ENCODE measurements around the gene AMH. TPM values are rescaled to one million over a fixed set of nuclear protein-coding genes. Genes with fewer than 3 reads are reported as not detected.
"Not testable (repeated sequence)": the region's sequence is repeated elsewhere in the genome, so short reads cannot be mapped to it uniquely, and the experiment has no call there.

Gene AMH
- polyA plus RNA-seq, 3 donors = 0.28 to 4.1 (median 2.8) TPM

GRCh38 chr19:2275588-2276428 lies 26.7 kb downstream of the AMH start:
- no peak for DNase-seq (ENCODE audit: extremely low read depth in 1 of 11, low read depth in 9 of 11, low spot score in 4 of 11)

DNA sequence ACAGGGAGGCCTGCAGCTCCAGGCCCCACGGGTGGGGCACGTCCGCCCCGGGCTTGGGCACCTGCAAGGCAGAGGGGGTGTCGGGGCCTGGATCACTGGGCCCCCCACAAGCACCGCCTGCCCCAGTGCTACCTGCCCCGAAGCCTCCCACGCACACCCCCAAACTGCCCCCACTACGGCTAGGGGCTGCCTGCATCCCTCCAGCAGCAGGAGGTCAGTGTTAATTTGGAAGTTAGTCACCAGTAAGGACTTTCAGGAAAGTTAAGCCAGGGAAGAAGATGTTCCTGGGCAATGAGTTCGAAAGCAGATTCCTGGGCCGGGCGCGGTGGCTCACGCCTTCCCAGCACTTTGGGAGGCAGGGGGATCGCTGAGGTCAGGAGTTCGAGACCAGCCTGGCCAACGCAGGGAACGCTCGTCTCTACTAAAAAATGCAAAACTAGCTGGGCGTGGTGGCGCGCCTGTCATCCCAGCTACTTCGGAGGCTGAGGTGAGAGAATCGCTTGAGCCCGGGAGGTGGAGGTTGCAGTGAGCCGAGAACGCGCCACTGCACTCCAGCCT lies 27.4 kb downstream of the AMH start:
- no peak for DNase-seq (ENCODE audit: extremely low read depth in 1 of 11, low read depth in 9 of 11, low spot score in 4 of 11)

GRCh38 chr19:2277138-2277537 lies 28.0 kb downstream of the AMH start:
- no peak for DNase-seq (ENCODE audit: extremely low read depth in 1 of 11, low read depth in 9 of 11, low spot score in 4 of 11)

- DNase-seq (ENCODE audit: extremely low read depth in 1 of 11, low read depth in 9 of 11, low spot score in 4 of 11) = no peak
Measured at GRCh38 chr19:2278459-2279158, 29.5 kb downstream of the AMH start.

GRCh38 chr19:2280633-2281264 lies 31.6 kb downstream of the AMH start:
- DNase-seq (ENCODE audit: extremely low read depth in 1 of 11, low read depth in 9 of 11, low spot score in 4 of 11) = no peak

GRCh38 chr19:2281265-2282061 lies 32.3 kb downstream of the AMH start:
- DNase-seq (ENCODE audit: extremely low read depth in 1 of 11, low read depth in 9 of 11, low spot score in 4 of 11) = not testable (repeated sequence)

DNA sequence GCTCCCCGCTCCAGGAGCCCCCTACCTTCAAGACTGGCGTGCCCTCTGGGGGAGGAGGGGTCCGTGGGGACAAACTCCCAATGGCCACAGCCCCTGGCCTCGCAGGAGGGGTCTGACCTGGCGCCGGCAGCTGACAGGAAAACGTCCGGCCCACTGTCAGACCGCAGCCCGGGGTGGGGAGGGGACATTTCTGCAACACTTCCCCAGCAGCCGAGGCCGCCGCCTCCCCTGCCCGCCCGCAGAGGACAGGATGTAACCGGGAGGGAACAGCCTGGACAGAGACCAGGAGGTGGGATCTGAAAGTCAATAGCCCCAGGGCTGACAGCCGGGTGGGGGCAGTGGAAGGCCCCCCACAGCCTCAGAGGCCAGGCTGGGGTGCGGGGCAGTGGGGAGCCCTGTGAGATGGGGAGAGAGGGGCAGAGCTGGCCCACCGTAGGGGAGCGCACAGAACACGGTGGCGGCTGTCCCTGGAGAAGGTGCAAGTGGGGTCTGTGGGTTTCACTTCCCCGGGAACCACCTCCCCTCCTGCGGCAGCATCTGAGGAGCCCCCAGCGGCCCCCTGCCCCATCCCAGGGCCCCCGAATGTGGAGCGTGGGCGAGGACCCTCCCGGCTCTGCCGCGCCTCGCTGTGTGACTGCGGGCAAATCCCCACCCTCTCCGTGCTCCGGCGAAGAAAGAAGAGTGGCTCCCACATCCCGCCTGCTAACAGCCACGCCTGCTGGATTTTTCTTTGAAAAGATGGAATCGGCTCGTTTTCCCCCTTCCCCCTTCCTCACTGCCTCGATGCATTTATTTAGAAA lies 33.1 kb downstream of the AMH start, which contains the start of gene PEAK3:
Gene PEAK3 (minus strand): TSS at position 114 of the 800 bp plus-strand sequence. CDS start 1,244 bp downstream, outside the sequence.
- DNase-seq (ENCODE audit: extremely low read depth in 1 of 11, low read depth in 9 of 11, low spot score in 4 of 11) = peak in 1 of 11 donors; percentile 61

DNA sequence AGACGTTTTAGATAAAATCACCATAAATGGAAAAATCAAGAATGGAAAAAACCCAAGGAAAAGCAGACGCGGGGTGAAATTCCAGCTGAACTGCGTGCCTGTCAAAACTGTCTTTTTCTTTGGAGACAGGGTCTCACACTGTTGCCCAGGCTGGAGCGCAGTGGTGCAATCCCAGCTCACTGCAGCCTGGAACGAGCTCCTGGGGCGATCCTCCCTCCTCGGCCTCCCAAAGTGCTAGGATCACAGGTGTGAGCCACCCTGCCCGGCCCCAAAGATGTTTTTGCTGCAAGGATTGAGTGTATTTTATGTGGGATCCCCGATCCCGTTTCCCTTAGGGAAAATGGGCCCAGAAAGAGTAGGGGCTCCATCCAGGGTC lies 33.7 kb downstream of the AMH start:
- DNase-seq (ENCODE audit: extremely low read depth in 1 of 11, low read depth in 9 of 11, low spot score in 4 of 11) = no peak

- no peak for DNase-seq (ENCODE audit: extremely low read depth in 1 of 11, low read depth in 9 of 11, low spot score in 4 of 11)
Measured at GRCh38 chr19:2283835-2284507, 34.8 kb downstream of the AMH start.

- DNase-seq (ENCODE audit: extremely low read depth in 1 of 11, low read depth in 9 of 11, low spot score in 4 of 11) = no peak
Measured at GRCh38 chr19:2286402-2287140, 37.4 kb downstream of the AMH start.

DNA sequence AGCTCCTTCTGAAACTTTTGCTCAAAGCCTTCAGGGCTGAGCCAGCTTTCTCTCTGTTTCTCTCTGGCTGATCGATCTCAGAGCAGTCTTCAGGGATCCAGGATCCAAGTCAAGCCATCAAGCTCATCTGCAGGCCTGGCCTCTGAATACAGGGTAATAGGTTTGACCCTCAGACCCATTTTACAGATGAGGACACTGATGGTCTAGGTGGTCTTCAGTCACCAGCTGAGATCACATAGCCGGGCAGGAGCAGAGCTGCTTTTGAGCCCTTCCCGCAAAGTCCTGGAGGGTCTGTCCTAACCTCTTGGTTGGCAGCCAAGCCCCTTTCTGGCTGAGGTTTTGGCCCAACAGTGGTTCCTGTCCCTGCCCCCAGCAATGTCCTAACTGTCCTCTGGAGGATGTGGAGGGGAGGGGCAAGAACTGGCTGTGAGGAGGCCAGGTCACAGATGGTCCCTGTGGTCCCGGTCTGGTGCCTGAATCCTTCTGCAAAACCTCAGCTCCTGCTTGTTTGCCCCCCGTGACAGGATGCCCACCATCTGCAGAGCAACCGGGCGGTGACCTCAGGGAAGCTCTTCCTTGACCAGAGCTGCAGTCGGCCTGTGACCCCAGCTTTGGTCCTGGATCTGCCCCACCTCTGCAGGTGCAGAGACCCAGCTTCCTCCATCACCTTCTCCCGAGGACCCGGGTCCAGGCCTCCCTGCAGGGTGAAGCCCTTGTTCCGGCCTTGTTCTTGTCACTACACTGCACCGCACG lies 38.6 kb downstream of the AMH start:
- no peak for DNase-seq (ENCODE audit: extremely low read depth in 1 of 11, low read depth in 9 of 11, low spot score in 4 of 11)

GRCh38 chr19:2288338-2288817 lies 39.3 kb downstream of the AMH start:
- DNase-seq (ENCODE audit: extremely low read depth in 1 of 11, low read depth in 9 of 11, low spot score in 4 of 11) = no peak

- no peak for DNase-seq (ENCODE audit: extremely low read depth in 1 of 11, low read depth in 9 of 11, low spot score in 4 of 11)
Measured at GRCh38 chr19:2288818-2289713, 39.9 kb downstream of the AMH start.

DNA sequence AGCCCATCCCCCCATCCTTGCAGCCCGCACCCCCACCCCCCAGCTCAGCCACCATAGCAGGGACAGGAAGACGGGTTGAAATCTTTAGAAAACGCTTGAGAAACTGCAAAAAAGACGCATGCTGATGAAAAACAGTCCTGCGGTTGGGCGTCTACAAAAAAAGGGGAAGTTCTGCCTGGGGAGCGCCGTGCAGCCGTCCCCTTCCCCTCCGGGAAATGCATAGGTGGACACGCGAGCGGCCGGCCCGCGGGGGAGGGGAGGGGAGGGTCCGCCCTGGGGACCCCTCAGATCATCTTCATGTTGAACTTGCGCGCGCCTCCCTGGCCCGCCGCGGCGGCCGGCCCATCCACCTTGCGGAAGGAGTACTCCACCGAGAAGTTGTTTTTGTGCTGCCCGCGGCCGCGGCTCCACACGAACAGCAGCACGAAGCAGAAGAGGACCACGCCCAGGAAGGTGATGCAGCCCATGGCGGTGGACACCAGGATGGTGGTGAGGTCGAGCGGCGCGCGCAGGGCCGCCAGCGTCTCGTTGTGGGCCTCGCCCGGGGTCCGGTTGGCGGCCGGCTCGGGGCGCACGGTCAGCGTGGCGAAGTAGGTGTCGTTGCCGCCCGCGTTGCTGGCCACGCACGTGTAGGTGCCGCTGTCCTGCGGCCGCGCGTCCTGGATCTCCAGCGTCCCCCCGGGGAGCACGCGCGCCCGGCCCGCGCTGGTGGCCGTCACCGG lies 40.8 kb downstream of the AMH start:
- DNase-seq (ENCODE audit: extremely low read depth in 1 of 11, low read depth in 9 of 11, low spot score in 4 of 11) = no peak

Measured in renal cortex interstitium (tissue), 11 donors.